ENCODE results near the gene MLX.

DNA sequence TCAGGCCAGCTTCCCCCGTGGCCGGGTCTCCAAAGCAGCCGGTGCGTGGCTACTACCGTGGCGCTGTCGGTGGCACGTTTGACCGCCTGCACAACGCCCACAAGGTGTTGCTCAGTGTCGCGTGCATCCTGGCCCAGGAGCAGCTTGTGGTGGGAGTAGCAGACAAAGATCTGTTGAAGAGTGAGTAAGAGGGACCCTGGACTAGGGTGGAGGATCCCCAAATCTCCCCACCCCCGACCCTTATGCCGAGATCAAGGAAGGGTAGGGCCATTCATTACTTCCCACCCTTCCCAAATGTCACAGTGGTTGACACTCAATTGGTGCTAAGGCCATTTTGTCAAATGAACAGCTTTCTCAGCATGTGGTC, 3.8 kb upstream of the MLX start:
- TF ChIP-seq CTCF (IDR thresholded peaks at IDR 0.05; ENCODE audit: insufficient read depth, low read length, poor library complexity, severe bottlenecking) (no peak), EZH2phosphoT487 (conservative IDR thresholded peaks at IDR 0.05; ENCODE audit: low read length) (no peak)

Measured in SU-DHL-6 (cell line).